Peyer's patch (tissue), 4 donors: ENCODE data around the gene RGPD4.

Experiments used
- CTCF ChIP-seq, 6 experiments: fragments of 450-650 bp in 4 of 6; fragments of 200-600 bp in 2 of 6; sonication (generic) in 1 of 6; IDR thresholded peaks; one replicate each; pipeline ENCODE4 v1.5.1; 2017 to 2019; ENCODE audit warnings: antibody characterized with exemption in 6 of 6, mild to moderate bottlenecking in 3 of 6, moderate library complexity in 1 of 6
- POLR2A ChIP-seq, 2 donors: fragments of 450-650 bp; IDR thresholded peaks; one replicate each; pipeline ENCODE4 v1.5.1; 2017; ENCODE audit warnings: antibody characterized with exemption in 2 of 2, mild to moderate bottlenecking in 2 of 2, moderate library complexity in 2 of 2

- no peak for TF ChIP-seq CTCF (IDR thresholded peaks at IDR 0.05)
- TF ChIP-seq POLR2A (IDR thresholded peaks at IDR 0.05) = no peak
Measured at GRCh38 chr2:107824451-107825205, 2.1 kb upstream of the RGPD4 start.
